Fibroblast of the aortic adventitia (primary cell): ENCODE results near the gene LZTS2. TPM values are rescaled to one million over a fixed set of nuclear protein-coding genes. Genes with fewer than 3 reads are reported as not detected.

Source experiments
- DNase-seq: peaks from one replicate; pipeline ENCODE4 v3.0.0-alpha.2; 2010; ENCODE audit warnings: low read depth
- H3K4me3 ChIP-seq: 2 replicates; pipeline ENCODE4 v1.5.1; 2011; ENCODE audit warnings: low read depth, mild to moderate bottlenecking, control low read depth, low read length, moderate library complexity
- total RNA-seq: library from RNA; depleted of rRNA; stranded (reverse); fragments of >200 nt; gene quantifications from 2 replicates; pipeline ENCODE4 v1.2.3, GENCODE V29; 2012; ENCODE audit warnings: low replicate concordance
- TF ChIP-seq, protein P1 (sequence below): IDR thresholded peaks from 2 replicates; pipeline ENCODE4 v1.5.1; 2011; ENCODE audit warnings: mild to moderate bottlenecking, low read length, control low read depth, inconsistent platforms; ENCODE audit not compliant: insufficient read depth

LZTS2 gene, protein sequence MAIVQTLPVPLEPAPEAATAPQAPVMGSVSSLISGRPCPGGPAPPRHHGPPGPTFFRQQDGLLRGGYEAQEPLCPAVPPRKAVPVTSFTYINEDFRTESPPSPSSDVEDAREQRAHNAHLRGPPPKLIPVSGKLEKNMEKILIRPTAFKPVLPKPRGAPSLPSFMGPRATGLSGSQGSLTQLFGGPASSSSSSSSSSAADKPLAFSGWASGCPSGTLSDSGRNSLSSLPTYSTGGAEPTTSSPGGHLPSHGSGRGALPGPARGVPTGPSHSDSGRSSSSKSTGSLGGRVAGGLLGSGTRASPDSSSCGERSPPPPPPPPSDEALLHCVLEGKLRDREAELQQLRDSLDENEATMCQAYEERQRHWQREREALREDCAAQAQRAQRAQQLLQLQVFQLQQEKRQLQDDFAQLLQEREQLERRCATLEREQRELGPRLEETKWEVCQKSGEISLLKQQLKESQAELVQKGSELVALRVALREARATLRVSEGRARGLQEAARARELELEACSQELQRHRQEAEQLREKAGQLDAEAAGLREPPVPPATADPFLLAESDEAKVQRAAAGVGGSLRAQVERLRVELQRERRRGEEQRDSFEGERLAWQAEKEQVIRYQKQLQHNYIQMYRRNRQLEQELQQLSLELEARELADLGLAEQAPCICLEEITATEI
- 91.7 and 175 TPM in 2 replicates for total RNA-seq

DNA sequence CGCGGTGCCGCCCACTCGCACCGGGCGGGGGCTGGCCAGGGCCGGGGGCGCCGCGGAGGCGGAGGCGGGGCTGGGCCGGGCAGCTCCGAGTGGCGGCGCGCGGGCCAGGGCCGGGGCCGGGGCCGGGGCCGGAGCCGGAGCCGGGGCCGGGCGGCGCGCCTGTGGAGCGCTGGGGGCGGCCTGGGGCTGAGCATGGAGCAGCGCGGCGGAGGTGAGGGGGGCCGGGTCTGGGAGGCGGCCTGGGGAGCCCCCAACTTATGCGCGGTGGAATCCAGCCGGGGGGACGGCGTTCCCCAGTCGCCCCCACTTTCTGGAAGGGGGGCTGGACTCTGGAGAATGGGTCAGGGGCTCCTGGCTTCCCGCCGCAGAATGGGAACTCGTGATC lies at the start of gene LZTS2:
Gene LZTS2 (plus strand): TSS at position 67 of the 385 bp plus-strand sequence. CDS start 2,731 bp downstream, outside the sequence.
- TF ChIP-seq, protein P1, sequence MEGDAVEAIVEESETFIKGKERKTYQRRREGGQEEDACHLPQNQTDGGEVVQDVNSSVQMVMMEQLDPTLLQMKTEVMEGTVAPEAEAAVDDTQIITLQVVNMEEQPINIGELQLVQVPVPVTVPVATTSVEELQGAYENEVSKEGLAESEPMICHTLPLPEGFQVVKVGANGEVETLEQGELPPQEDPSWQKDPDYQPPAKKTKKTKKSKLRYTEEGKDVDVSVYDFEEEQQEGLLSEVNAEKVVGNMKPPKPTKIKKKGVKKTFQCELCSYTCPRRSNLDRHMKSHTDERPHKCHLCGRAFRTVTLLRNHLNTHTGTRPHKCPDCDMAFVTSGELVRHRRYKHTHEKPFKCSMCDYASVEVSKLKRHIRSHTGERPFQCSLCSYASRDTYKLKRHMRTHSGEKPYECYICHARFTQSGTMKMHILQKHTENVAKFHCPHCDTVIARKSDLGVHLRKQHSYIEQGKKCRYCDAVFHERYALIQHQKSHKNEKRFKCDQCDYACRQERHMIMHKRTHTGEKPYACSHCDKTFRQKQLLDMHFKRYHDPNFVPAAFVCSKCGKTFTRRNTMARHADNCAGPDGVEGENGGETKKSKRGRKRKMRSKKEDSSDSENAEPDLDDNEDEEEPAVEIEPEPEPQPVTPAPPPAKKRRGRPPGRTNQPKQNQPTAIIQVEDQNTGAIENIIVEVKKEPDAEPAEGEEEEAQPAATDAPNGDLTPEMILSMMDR, result no peak
- peak within 1 kb of the TSS; percentile 86 for H3K4me3 ChIP-seq
- DNase-seq, result no peak

DNA sequence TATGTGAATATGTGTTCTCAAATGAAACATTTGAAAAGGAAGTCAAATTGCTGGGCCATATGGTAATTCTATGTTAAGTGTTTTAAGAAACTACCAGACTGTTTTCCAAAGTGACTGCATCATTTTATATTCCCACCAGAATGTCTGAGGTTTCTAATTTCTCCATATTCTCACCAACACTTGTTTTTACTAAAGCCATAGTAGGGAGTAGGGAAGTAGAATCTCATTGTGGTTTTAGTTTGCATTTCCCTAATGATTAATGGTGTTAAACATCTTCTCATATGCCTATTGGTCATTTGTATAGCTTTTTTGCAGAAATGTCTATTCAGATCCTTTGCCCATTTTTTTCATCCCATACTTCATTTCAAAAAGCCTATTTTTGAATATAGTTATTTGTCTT lies 39.4 kb upstream of the LZTS2 start:
- DNase-seq, result no peak
- H3K4me3 ChIP-seq, result no peak overlapping the region
- TF ChIP-seq, protein P1, result no peak

DNA sequence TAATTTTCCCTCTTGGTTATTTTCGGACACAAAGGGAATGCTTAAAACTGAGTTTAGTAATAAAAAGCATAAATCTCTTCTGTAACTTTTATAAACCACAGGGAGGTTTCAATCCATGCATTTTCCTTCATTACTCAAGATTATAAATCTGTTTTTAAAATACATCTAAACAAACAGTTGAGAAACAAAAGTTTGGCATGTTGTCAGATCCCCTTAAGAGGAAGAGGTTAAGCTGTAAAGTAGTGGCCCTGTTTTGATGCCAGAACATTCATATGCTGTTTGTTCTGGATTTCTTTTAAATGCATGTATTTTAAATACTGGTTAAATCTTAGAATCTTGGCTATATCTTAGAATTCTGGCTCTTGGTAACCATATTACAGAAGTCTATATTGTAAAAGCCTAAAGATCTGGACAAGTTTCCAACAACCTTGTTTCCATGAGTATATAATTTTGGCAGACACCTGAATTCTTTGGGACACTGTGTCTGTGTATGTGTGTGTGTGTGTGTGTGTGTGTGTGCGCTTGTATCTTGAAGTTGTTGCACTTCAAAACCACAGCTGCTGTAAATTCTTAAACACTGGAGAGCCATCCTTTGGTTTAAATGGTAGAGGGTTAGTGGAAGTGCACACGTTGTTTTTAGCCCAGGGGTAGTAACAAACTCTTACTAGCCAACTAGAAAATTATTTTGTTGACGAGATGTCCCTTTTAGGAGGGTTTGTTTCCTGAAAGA lies 37.1 kb upstream of the LZTS2 start:
- no peak for DNase-seq
- no peak overlapping the region for H3K4me3 ChIP-seq
- TF ChIP-seq, protein P1, result no peak

DNA sequence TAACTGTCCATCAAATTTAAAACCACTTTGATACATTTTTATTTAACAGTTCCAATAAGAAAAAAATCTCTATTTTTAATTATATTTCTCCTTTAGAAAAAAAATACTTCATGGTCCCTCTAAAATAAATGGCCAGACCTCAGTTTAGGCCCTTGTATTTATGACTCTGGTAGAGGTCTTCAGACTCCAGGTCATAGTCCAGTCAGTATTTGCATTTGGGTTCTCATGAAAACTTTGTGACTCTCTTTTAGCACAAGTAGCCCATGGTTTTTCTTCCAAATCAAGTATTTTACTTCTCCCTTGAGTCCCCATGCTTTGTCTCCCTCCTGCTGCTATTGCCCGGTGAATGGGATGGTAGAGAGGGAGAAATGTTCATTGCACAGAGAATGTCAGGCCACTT lies 35.8 kb upstream of the LZTS2 start:
- DNase-seq, result no peak
- H3K4me3 ChIP-seq, result no peak overlapping the region
- TF ChIP-seq, protein P1, result no peak

DNA sequence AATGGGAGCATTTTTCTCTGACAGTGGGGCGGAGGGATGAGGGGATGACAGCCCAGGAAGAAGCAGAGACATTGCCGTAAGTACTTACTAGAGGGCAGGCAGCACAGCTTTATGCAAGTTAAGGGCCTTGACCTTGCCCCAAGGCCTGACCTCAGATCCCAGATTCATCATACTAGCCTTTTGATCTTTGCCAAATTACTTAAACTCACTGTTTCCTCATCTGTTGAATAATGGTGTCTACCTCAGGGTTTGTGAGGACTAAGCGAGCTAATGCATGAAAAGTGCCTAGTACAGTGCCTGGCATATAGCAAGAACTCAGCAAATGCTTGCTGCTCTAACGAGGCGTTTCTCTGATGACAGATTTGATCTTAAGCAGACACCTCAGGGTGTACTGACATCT lies 33.8 kb upstream of the LZTS2 start:
- DNase-seq, result no peak
- TF ChIP-seq, protein P1, result no peak

DNA sequence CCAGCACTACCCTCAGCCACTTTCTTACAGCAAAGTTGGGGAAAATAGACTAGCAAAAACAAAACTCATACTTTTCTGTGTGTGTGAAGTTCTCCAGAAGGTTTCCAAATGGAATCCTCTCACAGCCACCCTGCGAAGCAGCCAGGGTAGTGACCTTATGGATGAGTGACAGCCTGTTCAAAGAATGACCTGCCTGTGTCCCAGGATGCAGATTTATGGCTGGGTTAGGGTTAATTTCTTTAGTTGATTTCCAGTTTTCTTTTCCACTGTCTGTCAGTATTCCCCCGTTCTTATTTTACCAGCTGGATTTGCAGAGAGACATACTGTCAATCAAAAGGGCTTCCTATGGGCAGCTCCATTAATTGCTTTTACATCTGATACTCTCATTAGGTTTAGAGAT lies 32.7 kb upstream of the LZTS2 start:
- TF ChIP-seq, protein P1, result no peak
- H3K4me3 ChIP-seq, result no peak overlapping the region
- no peak for DNase-seq

More for the DNA sequence above, 33.8 kb upstream of the LZTS2 start:
- no peak overlapping the region for H3K4me3 ChIP-seq
